ENCODE measurements around the gene PIGC. TPM values are rescaled to one million over a fixed set of nuclear protein-coding genes. Genes with fewer than 3 reads are reported as not detected.

The PIGC gene
- total and polyA plus RNA-seq, 8 donors, result 1.2 to 27.9 (median 17.0) TPM

GRCh38 chr1:172483448-172483847 is 39.6 kb upstream of the PIGC start:
- intact Hi-C loops (cut with DNase I; ENCODE audit: low total_unique reads), result no loop called here
- Histone ChIP-seq H3K27me3 (no peaks in the 10 kb centered on the region), H3K4me1 (no peaks in the 10 kb centered on the region), H3K4me3 (no peak overlapping the region), H3K9me3 (no peaks in the 10 kb centered on the region), H3K36me3 (no peaks in the 10 kb centered on the region), H3K27ac (no peak overlapping the region)
- no peak for DNase-seq
- TF ChIP-seq CTCF (IDR thresholded peaks at IDR 0.05) (no peak), POLR2A (IDR thresholded peaks at IDR 0.05) (no peak), EP300 (IDR thresholded peaks at IDR 0.05) (no peak), POLR2AphosphoS5 (IDR thresholded peaks at IDR 0.05) (no peak)

- H3K27me3 ChIP-seq, result no peaks in the 10 kb centered on the region
- no peaks in the 10 kb centered on the region for H3K36me3 ChIP-seq
- H3K9me3 ChIP-seq, result no peaks in the 10 kb centered on the region
- no peak for TF ChIP-seq EP300 (IDR thresholded peaks at IDR 0.05)
- no peak for TF ChIP-seq POLR2A (IDR thresholded peaks at IDR 0.05)
- TF ChIP-seq CTCF (IDR thresholded peaks at IDR 0.05), result no peak
- TF ChIP-seq POLR2AphosphoS5 (IDR thresholded peaks at IDR 0.05), result no peak
- H3K4me3 ChIP-seq, result no peak overlapping the region
- no peak for DNase-seq
- 0 to 10% (median 2%) methylated on average over 1 of the region's 1 CpG for WGBS, 5 donors
- no peaks in the 10 kb centered on the region for H3K4me1 ChIP-seq
- intact Hi-C loops (cut with DNase I; ENCODE audit: low total_unique reads), result no loop called here
- no peak overlapping the region for H3K27ac ChIP-seq
These were observed 38.2 kb upstream of the PIGC start for GRCh38 chr1:172482044-172482443.

GRCh38 chr1:172480431-172480830 is 36.6 kb upstream of the PIGC start:
- TF ChIP-seq CTCF (IDR thresholded peaks at IDR 0.05), result no peak
- no peak for TF ChIP-seq POLR2AphosphoS5 (IDR thresholded peaks at IDR 0.05)

GRCh38 chr1:172478485-172478884 is 34.6 kb upstream of the PIGC start:
- DNase-seq, result no peak
- TF ChIP-seq POLR2A (IDR thresholded peaks at IDR 0.05) (no peak), EP300 (IDR thresholded peaks at IDR 0.05) (no peak), POLR2AphosphoS5 (IDR thresholded peaks at IDR 0.05) (no peak), CTCF (IDR thresholded peaks at IDR 0.05) (no peak)
- Histone ChIP-seq H3K4me1 (peaks cover 0 to 10% (median 0%) of the 10 kb centered on the region in 4 donors), H3K27ac (no peak overlapping the region), H3K4me3 (no peak overlapping the region), H3K27me3 (no peaks in the 10 kb centered on the region), H3K9me3 (no peaks in the 10 kb centered on the region), H3K36me3 (no peaks in the 10 kb centered on the region)
- intact Hi-C loops (cut with DNase I; ENCODE audit: low total_unique reads), result no loop called here

More at GRCh38 chr1:172480431-172480830, 36.6 kb upstream of the PIGC start:
- WGBS, 5 donors, result 88 to 94% (median 90%) methylated on average over 3 of the region's 3 CpGs
- H3K9me3 ChIP-seq, result no peaks in the 10 kb centered on the region
- no peak for DNase-seq
- H3K36me3 ChIP-seq, result no peaks in the 10 kb centered on the region
- intact Hi-C loops (cut with DNase I; ENCODE audit: low total_unique reads), result no loop called here
- no peak overlapping the region for H3K27ac ChIP-seq
- H3K4me1 ChIP-seq, result no peaks in the 10 kb centered on the region
- no peaks in the 10 kb centered on the region for H3K27me3 ChIP-seq
- H3K4me3 ChIP-seq, result no peak overlapping the region

Measured in stomach (tissue), 9 donors.